Endothelial cell of umbilical vein (primary cell): ENCODE measurements around the gene TRIM16.
"Not testable (repeated sequence)": the region's sequence is repeated elsewhere in the genome, so short reads cannot be mapped to it uniquely, and the experiment has no call there.

Experiments
- EZH2 ChIP-seq: IDR thresholded peaks from 2 replicates; pipeline ENCODE4 v1.6.1; 2012; ENCODE audit warnings: borderline replicate concordance, low read depth, mild to moderate bottlenecking, moderate library complexity, low read length, inconsistent platforms; ENCODE audit not compliant: severe bottlenecking
- FOS ChIP-seq: IDR thresholded peaks from 2 replicates; pipeline ENCODE4 v1.6.1; 2011; ENCODE audit warnings: mild to moderate bottlenecking, low read length, moderate library complexity, borderline replicate concordance; ENCODE audit not compliant: insufficient read depth
- GATA2 ChIP-seq: IDR thresholded peaks from 2 replicates; pipeline ENCODE4 v1.7.0; 2011; ENCODE audit warnings: low read depth, mild to moderate bottlenecking, moderate library complexity, mixed read lengths, low read length; ENCODE audit not compliant: insufficient read length, insufficient read depth
- JUN ChIP-seq: IDR thresholded peaks from 2 replicates; pipeline ENCODE4 v1.6.1; 2011; ENCODE audit warnings: borderline replicate concordance, low read depth; ENCODE audit not compliant: insufficient read length, insufficient read depth
- POLR2A ChIP-seq: IDR thresholded peaks from 2 replicates; pipeline ENCODE4 v1.6.1; 2012; ENCODE audit warnings: low read depth, mild to moderate bottlenecking, control low read depth, low read length
- POLR2AphosphoS5 ChIP-seq: IDR thresholded peaks from 2 replicates; pipeline ENCODE4 v1.6.1; 2012; ENCODE audit warnings: low read depth, mild to moderate bottlenecking, control low read depth, low read length, moderate library complexity; ENCODE audit not compliant: insufficient read depth
- TF ChIP-seq, protein P1 (sequence below), 2 donors: IDR thresholded peaks; 1 replicate in 1 of 2; 2 replicates in 1 of 2; pipeline ENCODE4 v1.5.1; 2011; ENCODE audit warnings: low read length in 2 of 2, mild to moderate bottlenecking in 2 of 2, moderate library complexity in 2 of 2, control low read depth in 1 of 2, inconsistent platforms in 1 of 2, low read depth in 1 of 2; ENCODE audit not compliant: insufficient read depth in 1 of 2; ENCODE audit errors: extremely low read depth in 1 of 2
- TF ChIP-seq, protein P2 (sequence below): IDR thresholded peaks from 2 replicates; pipeline ENCODE4 v1.6.1; 2011; ENCODE audit not compliant: insufficient read depth, insufficient read length

DNA sequence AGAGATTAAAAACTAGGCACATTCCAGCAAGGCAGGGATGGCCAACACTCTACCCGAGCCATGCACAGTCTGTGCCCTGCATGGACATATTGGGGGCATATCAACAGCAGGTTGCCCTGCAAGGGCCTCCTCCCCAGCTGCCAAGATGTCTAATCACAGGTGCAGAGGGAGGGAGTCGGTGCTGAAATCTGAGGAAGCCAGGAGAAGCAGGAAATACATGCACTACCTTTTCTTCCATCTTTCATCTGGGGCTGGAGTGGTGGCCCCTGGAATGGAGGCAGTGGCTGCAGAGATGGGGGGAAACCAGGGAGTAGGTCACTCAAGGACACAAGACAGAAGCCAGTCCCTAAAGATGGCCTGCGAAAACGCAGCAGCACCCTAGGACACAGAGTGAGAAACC, 60.9 kb downstream of the TRIM16 start:
- TF ChIP-seq, protein P1, sequence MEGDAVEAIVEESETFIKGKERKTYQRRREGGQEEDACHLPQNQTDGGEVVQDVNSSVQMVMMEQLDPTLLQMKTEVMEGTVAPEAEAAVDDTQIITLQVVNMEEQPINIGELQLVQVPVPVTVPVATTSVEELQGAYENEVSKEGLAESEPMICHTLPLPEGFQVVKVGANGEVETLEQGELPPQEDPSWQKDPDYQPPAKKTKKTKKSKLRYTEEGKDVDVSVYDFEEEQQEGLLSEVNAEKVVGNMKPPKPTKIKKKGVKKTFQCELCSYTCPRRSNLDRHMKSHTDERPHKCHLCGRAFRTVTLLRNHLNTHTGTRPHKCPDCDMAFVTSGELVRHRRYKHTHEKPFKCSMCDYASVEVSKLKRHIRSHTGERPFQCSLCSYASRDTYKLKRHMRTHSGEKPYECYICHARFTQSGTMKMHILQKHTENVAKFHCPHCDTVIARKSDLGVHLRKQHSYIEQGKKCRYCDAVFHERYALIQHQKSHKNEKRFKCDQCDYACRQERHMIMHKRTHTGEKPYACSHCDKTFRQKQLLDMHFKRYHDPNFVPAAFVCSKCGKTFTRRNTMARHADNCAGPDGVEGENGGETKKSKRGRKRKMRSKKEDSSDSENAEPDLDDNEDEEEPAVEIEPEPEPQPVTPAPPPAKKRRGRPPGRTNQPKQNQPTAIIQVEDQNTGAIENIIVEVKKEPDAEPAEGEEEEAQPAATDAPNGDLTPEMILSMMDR (IDR thresholded peaks at IDR 0.05; ENCODE audit: extremely low read depth in 1 of 2, insufficient read depth in 1 of 2, low read depth in 1 of 2, low read length in 2 of 2): not testable (repeated sequence)
- TF ChIP-seq POLR2AphosphoS5, GATA2, POLR2A, JUN, EZH2, FOS: not testable (repeated sequence)
- TF ChIP-seq, protein P2, sequence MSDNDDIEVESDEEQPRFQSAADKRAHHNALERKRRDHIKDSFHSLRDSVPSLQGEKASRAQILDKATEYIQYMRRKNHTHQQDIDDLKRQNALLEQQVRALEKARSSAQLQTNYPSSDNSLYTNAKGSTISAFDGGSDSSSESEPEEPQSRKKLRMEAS: not testable (repeated sequence)
